OCI-LY3 (cell line): ENCODE measurements around the gene AKAP1.

ENCODE experiments used
- EZH2phosphoT487 ChIP-seq: fragments of 200-600 bp; shearing (Covaris generic); IDR thresholded peaks from 2 replicates; pipeline ENCODE4 v1.6.1; 2018; ENCODE audit warnings: antibody characterized with exemption, mixed run types, low read depth
- TF ChIP-seq, protein P1 (sequence below): fragments of 200-600, 300-600 bp; sonication (generic); IDR thresholded peaks from 2 replicates; pipeline ENCODE4 v1.5.1; 2014; ENCODE audit warnings: antibody characterized with exemption, low read length, low read depth

DNA sequence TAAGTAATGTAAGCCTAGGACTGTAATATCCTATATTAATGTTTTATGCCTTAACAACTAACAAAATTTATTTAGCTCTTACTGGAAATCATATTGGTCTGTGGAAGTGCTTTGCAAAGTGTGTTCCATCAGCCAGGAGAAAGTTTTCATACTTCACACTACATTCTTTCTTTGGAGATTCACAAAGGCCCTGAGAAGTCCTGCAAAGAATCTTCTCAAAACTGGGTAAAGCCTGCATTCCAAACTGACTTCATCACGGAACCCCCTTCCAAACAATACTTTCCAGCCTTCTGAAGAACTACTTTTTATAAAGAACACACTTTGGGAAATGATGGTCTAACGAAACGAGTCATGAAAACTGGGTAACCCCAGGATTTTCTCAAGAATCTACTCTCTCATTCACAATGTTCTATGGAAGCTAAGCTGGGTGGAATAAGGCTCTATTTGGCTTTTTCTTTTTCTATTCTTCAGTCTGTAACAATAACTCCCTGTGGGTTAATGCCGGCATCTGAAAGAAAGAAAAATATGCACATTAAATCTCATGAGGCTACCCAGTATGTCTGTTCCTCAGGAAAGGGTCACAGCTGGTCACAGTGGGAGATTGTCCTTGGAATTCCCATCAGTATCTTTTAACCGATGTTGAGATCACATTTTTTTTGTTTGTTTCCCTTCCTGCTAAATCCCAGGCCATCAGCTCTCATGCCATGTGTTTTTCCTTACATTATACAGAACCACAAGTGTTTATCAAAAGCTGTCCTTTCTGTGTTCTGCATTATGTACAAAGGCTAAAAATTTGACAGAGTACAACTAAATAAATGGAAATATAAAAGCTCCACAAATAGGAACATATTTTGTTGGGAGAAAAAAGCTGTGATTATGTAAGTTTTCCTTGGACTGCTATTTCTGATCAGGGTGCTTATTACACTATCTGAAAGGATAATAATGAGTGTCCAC is 12.8 kb upstream of the AKAP1 start:
- TF ChIP-seq EZH2phosphoT487: no peak
- TF ChIP-seq, protein P1, sequence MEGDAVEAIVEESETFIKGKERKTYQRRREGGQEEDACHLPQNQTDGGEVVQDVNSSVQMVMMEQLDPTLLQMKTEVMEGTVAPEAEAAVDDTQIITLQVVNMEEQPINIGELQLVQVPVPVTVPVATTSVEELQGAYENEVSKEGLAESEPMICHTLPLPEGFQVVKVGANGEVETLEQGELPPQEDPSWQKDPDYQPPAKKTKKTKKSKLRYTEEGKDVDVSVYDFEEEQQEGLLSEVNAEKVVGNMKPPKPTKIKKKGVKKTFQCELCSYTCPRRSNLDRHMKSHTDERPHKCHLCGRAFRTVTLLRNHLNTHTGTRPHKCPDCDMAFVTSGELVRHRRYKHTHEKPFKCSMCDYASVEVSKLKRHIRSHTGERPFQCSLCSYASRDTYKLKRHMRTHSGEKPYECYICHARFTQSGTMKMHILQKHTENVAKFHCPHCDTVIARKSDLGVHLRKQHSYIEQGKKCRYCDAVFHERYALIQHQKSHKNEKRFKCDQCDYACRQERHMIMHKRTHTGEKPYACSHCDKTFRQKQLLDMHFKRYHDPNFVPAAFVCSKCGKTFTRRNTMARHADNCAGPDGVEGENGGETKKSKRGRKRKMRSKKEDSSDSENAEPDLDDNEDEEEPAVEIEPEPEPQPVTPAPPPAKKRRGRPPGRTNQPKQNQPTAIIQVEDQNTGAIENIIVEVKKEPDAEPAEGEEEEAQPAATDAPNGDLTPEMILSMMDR: no peak
